Aortic smooth muscle cell (primary cell): ENCODE data around the gene MOAP1. TPM values are rescaled to one million over a fixed set of nuclear protein-coding genes. Genes with fewer than 3 reads are reported as not detected.

Source experiments
- total RNA-seq: library from RNA; depleted of rRNA; stranded (reverse); fragments of >200 nt; gene quantifications from 2 replicates; pipeline ENCODE4 v1.2.3, GENCODE V29; 2014

Gene MOAP1
- 22.9 TPM in 2 replicates for total RNA-seq

GRCh38 chr14:93184391-93185348, at the start of gene MOAP1, which contains the start of gene LYSET:
Gene MOAP1, minus strand, starts transcription at chr14:93184897. Its CDS starts 655 bp downstream, at chr14:93184242.
Gene LYSET, plus strand, starts transcription at chr14:93185317. Its CDS starts 89 bp downstream, at chr14:93185406.

DNA sequence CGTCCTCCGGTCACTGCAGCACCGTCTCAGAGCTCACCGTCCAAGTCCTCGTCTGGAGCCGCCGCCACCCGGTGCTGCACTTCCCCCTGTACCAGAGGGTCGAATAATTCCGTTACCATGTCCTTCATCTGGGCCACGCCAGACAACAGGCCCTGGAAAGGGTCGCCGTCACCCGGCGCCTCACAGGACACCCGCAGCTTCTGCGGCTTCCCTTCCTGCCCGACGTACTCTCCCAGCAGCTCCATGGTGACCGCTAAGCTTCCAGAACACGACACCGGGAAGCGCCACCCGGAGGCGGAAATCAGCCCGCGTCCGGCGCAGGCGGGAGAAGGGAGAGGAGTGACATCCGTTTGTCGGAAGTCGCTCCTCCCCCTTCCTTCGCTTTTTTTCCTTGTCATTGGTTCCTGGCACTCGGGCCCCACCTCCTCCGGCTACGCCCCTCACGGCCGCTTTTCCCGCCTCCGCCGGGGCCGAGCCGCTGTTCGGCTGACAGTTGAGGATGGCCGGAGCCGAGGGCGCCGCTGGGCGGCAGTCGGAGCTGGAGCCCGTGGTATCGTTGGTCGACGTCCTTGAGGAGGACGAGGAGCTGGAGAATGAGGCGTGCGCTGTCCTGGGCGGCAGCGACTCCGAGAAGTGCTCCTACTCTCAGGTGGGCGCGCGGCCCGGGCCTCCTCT, 22.2 kb upstream of the MOAP1 start, which contains the start of the genes GON7 and UBR7:
Gene GON7 (minus strand): TSS at position 273 of the 675 bp plus-strand sequence. CDS start 28 bp downstream, at position 245.
Gene UBR7 (plus strand): TSS at position 464 of the 675 bp plus-strand sequence. CDS start 36 bp downstream, at position 500.

Other genes with a start within 250 kb of the MOAP1 start
- 14.5 and 21.4 TPM in 2 replicates for gene ITPK1, start 69.0 kb downstream of the MOAP1 start, total RNA-seq
- 7.8 and 8.7 TPM in 2 replicates for gene LYSET, start 420 bp upstream of the MOAP1 start, total RNA-seq
- 18.0 and 20.3 TPM in 2 replicates for gene GON7, start 22.2 kb upstream of the MOAP1 start, total RNA-seq
- gene UBR7, start 22.4 kb upstream of the MOAP1 start, total RNA-seq = 43.2 and 49.1 TPM in 2 replicates
- 22.5 and 23.9 TPM in 2 replicates for gene BTBD7, start 148.1 kb upstream of the MOAP1 start, total RNA-seq
- gene COX8C, start 162.3 kb upstream of the MOAP1 start, total RNA-seq = not detected in 2 replicates
- gene UNC79, start 246.0 kb upstream of the MOAP1 start, total RNA-seq = under 0.01 and 0.06 TPM in 2 replicates